ENCODE data around the gene ARHGEF12. TPM values are rescaled to one million over a fixed set of nuclear protein-coding genes. Genes with fewer than 3 reads are reported as not detected.

ARHGEF12 gene
- total and polyA plus RNA-seq, 10 of the 15 experiments (the other 5 are each of a cell fraction or from before 2014, with no cell fraction given), result 2.7 to 40.8 (median 20.9) TPM

GRCh38 chr11:120324932-120325810, 11.0 kb upstream of the ARHGEF12 start, which contains the start of gene TLCD5 (continued):
- TF ChIP-seq REST (IDR thresholded peaks at IDR 0.05; ENCODE audit: low read depth, low read length) (no peak), WRNIP1 (IDR thresholded peaks at IDR 0.05; ENCODE audit: borderline replicate concordance, low read depth, low read length) (no peak), YY1 (IDR thresholded peaks at IDR 0.05; ENCODE audit: low read depth, low read length) (peak; percentile 44; the same call in 1 of the 2 replicates), CEBPZ (IDR thresholded peaks at IDR 0.05; ENCODE audit: low read depth, low read length) (no peak), RAD51 (IDR thresholded peaks at IDR 0.05) (no peak), IRF3 (IDR thresholded peaks at IDR 0.05) (no peak), NFXL1 (IDR thresholded peaks at IDR 0.05; ENCODE audit: borderline replicate concordance) (no peak), ZBTB33 (IDR thresholded peaks at IDR 0.05) (no peak), PRDM15 (CRISPR knock-in tag; IDR thresholded peaks at IDR 0.05) (no peak), STAT1 (conservative IDR thresholded peaks at IDR 0.05) (no peak), GATAD2B (conservative IDR thresholded peaks at IDR 0.05; ENCODE audit: low read depth) (peak; percentile 95), HSF1 (IDR thresholded peaks at IDR 0.05; ENCODE audit: low read depth, low read length) (no peak)
